AG09309 (cell line): ENCODE data around the gene CCDC78.

Experiments
- DNase-seq: peaks from one replicate; pipeline ENCODE4 v3.0.0-alpha.2; 2010; ENCODE audit warnings: low read depth
- H3K4me3 ChIP-seq: 2 replicates; pipeline ENCODE4 v1.5.1; 2011; ENCODE audit warnings: mild to moderate bottlenecking, low read depth, low read length, moderate library complexity; ENCODE audit not compliant: control insufficient read depth
- CTCF ChIP-seq: IDR thresholded peaks from 2 replicates; pipeline ENCODE4 v1.5.1; 2011; ENCODE audit warnings: mild to moderate bottlenecking, low read depth, low read length, inconsistent platforms; ENCODE audit not compliant: insufficient read depth, control insufficient read depth; ENCODE audit errors: missing control alignments

The CCDC78 gene

GRCh38 chr16:727291-727977 lies 1.2 kb upstream of the CCDC78 start:
- DNase-seq, result no peak
- TF ChIP-seq CTCF, result no peak
- peak overlapping the region; percentile 57 for H3K4me3 ChIP-seq

- TF ChIP-seq CTCF, result no peak
- H3K4me3 ChIP-seq, result no peak overlapping the region
- DNase-seq, result no peak
These were observed 130 bp downstream of the CCDC78 start for GRCh38 chr16:726188-726437.

GRCh38 chr16:725463-726187 lies 618 bp downstream of the CCDC78 start:
- TF ChIP-seq CTCF, result no peak
- DNase-seq, result no peak
- H3K4me3 ChIP-seq, result no peak overlapping the region

GRCh38 chr16:725041-725376 lies 1.2 kb downstream of the CCDC78 start:
- DNase-seq, result no peak
- H3K4me3 ChIP-seq, result no peak overlapping the region
- no peak for TF ChIP-seq CTCF

GRCh38 chr16:724188-725040 lies 1.8 kb downstream of the CCDC78 start:
- no peak for TF ChIP-seq CTCF
- DNase-seq, result no peak
- no peak overlapping the region for H3K4me3 ChIP-seq

- no peak for TF ChIP-seq CTCF
- no peak for DNase-seq
- no peak overlapping the region for H3K4me3 ChIP-seq
These were observed 2.5 kb downstream of the CCDC78 start for GRCh38 chr16:723695-724094.
